Gastroesophageal sphincter (tissue), 4 donors: ENCODE measurements around the gene USP28. TPM values are rescaled to one million over a fixed set of nuclear protein-coding genes. Genes with fewer than 3 reads are reported as not detected.

Experiments used
- ATAC-seq: fragments of 150-250 bp; one replicate; pipeline ENCODE4 v1.9.1; 2016; ENCODE audit warnings: mild to moderate bottlenecking, moderate library complexity
- H3K27ac ChIP-seq, 4 donors: fragments of 200-600 bp; sonication (generic) in 3 of 4; 1 replicate in 3 of 4; 2 replicates in 1 of 4; pipeline ENCODE4 v1.5.1; 2016 to 2019
- H3K27me3 ChIP-seq: fragments of 200-600 bp; sonication (generic); one replicate; pipeline ENCODE4 v1.5.1; 2019
- H3K36me3 ChIP-seq, 2 donors: fragments of 200-600 bp; sonication (generic); one replicate each; pipeline ENCODE4 v1.5.1; 2019; ENCODE audit warnings: control low read depth in 1 of 2
- H3K4me1 ChIP-seq, 3 donors: fragments of 200-600 bp; sonication (generic); 1 replicate in 2 of 3; 2 replicates in 1 of 3; pipeline ENCODE4 v1.5.1; 2016 to 2019; ENCODE audit warnings: control low read depth in 2 of 3
- H3K4me3 ChIP-seq, 2 donors: fragments of 200-600 bp; sonication (generic); one replicate each; pipeline ENCODE4 v1.5.1; 2019; ENCODE audit warnings: mild to moderate bottlenecking in 1 of 2, moderate library complexity in 1 of 2
- H3K9me3 ChIP-seq, 3 donors: fragments of 200-600 bp; sonication (generic); one replicate each; pipeline ENCODE4 v1.5.1; 2017 to 2019; ENCODE audit warnings: control low read depth in 2 of 3
- EP300 ChIP-seq: sonication (generic); formaldehyde crosslinking; IDR thresholded peaks from one replicate; pipeline ENCODE4 v1.6.1; 2017; ENCODE audit warnings: antibody characterized with exemption, mild to moderate bottlenecking
- POLR2A ChIP-seq, 2 donors: fragments of 450-650 bp; IDR thresholded peaks; one replicate each; pipeline ENCODE4 v1.6.1; 2017; ENCODE audit warnings: antibody characterized with exemption in 2 of 2, mild to moderate bottlenecking in 2 of 2, moderate library complexity in 1 of 2
- POLR2AphosphoS5 ChIP-seq: sonication (generic); formaldehyde crosslinking; IDR thresholded peaks from one replicate; pipeline ENCODE4 v1.6.1; 2017; ENCODE audit warnings: antibody characterized with exemption
- WGBS, 2 donors: methylation state at CpG; one replicate each; pipeline ENCODE4 v1.1.5; 2018; ENCODE audit warnings: low coverage in 1 of 2; 5-methylcytosine and 5-hydroxymethylcytosine counted together
- total RNA-seq, 4 donors: library from RNA; depleted of rRNA; stranded (reverse); fragments of >200 nt; gene quantifications; one replicate each; pipeline ENCODE4 v1.1.0, GENCODE V29; 2016
- TF ChIP-seq, protein P1 (sequence below), 4 experiments: fragments of 200-600 bp in 2 of 4; fragments of 450-650 bp in 2 of 4; sonication (generic) in 1 of 4; IDR thresholded peaks; one replicate each; pipeline ENCODE4 v1.5.1; 2017 to 2019; ENCODE audit warnings: antibody characterized with exemption in 4 of 4, mild to moderate bottlenecking in 2 of 4, moderate library complexity in 2 of 4

The USP28 gene
- total RNA-seq, 4 donors from 2014 or later, result 12.5 to 64.8 (median 38.7) TPM

DNA sequence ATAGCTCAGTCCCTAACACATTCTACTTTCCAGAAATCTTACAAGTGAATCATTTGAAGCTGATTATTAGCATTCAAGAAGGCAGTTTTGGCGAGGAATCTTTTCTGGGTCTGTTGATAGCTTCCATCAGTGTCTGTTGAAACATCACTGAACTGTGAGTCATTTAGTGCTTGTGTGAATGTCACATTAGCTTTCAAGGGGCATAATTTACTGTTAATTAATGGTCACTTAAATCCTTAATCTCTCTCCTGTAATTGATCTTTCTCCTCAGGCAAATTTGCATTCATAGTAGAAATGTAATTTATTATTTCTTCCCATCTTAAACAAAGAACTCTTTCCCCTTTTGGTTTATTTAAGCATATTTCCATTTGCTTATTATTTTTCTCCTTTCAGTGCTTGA is 31.8 kb upstream of the USP28 start:
- Histone ChIP-seq H3K27me3 (peaks cover 17% of the 10 kb centered on the region), H3K36me3 (no peaks in the 10 kb centered on the region), H3K9me3 (no peaks in the 10 kb centered on the region), H3K4me1 (no peaks in the 10 kb centered on the region), H3K27ac (no peak overlapping the region), H3K4me3 (no peak overlapping the region)
- TF ChIP-seq EP300, result no peak
- no peak for TF ChIP-seq POLR2A (IDR thresholded peaks at IDR 0.05)
- TF ChIP-seq POLR2AphosphoS5, result no peak
- TF ChIP-seq, protein P1, sequence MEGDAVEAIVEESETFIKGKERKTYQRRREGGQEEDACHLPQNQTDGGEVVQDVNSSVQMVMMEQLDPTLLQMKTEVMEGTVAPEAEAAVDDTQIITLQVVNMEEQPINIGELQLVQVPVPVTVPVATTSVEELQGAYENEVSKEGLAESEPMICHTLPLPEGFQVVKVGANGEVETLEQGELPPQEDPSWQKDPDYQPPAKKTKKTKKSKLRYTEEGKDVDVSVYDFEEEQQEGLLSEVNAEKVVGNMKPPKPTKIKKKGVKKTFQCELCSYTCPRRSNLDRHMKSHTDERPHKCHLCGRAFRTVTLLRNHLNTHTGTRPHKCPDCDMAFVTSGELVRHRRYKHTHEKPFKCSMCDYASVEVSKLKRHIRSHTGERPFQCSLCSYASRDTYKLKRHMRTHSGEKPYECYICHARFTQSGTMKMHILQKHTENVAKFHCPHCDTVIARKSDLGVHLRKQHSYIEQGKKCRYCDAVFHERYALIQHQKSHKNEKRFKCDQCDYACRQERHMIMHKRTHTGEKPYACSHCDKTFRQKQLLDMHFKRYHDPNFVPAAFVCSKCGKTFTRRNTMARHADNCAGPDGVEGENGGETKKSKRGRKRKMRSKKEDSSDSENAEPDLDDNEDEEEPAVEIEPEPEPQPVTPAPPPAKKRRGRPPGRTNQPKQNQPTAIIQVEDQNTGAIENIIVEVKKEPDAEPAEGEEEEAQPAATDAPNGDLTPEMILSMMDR (IDR thresholded peaks at IDR 0.05), result no peak
- no peak for ATAC-seq
- 33 to 44% methylated on average over 1 of the region's 1 CpG for WGBS, 2 donors

DNA sequence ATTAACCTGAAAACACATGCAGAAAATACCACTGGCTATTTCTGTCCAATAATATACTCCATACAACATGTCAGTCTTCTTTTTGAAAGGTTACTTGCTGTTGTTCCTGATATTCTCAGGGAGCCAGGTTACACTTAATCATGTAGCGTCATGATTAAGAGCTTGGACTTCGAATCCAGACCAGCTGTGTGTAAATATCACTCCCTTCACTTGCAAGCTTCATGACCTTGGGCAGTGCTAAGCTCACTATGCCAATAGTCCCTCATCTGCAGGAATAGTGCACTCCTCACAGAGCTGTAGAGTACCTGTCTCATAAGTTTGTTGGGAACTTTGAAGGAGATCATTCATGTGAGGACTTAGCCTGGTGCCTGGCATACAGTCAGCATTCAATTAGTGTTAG is 31.1 kb upstream of the USP28 start:
- no peak overlapping the region for H3K27ac ChIP-seq
- ATAC-seq, result no peak
- H3K36me3 ChIP-seq, result no peaks in the 10 kb centered on the region
- H3K4me1 ChIP-seq, result no peaks in the 10 kb centered on the region
- 64 to 67% methylated on average over 2 of the region's 2 CpGs for WGBS, 2 donors
- no peaks in the 10 kb centered on the region for H3K9me3 ChIP-seq
- no peak for TF ChIP-seq EP300
- no peak for TF ChIP-seq POLR2AphosphoS5
- TF ChIP-seq, protein P1 (IDR thresholded peaks at IDR 0.05), result no peak
- no peak for TF ChIP-seq POLR2A (IDR thresholded peaks at IDR 0.05)
- H3K27me3 ChIP-seq, result peaks cover 17% of the 10 kb centered on the region
- H3K4me3 ChIP-seq, result no peak overlapping the region

DNA sequence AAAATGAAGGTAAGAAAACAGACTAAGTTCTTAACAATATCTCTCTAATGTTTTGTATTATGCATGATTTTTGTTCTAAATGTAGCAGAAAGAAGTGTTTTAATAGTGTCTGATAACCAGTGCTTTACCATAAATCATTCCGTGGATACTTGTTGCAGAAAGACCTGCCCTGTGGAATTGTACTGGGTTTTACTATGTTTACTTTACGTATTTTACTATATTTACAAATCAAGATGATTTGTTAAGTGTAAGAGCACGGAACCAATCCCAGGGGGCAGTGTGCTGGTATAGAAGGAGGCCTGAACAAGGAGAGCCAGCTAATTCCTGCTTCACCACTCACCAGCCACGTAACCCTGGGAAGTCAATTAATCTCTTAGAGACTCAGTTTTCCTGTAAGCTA is 30.7 kb upstream of the USP28 start:
- Histone ChIP-seq H3K36me3 (no peaks in the 10 kb centered on the region), H3K27me3 (peaks cover 12% of the 10 kb centered on the region), H3K4me3 (no peak overlapping the region), H3K9me3 (no peaks in the 10 kb centered on the region), H3K27ac (no peak overlapping the region), H3K4me1 (no peaks in the 10 kb centered on the region)
- no peak for ATAC-seq
- TF ChIP-seq POLR2AphosphoS5, result no peak
- no peak for TF ChIP-seq POLR2A (IDR thresholded peaks at IDR 0.05)
- no peak for TF ChIP-seq EP300
- TF ChIP-seq, protein P1 (IDR thresholded peaks at IDR 0.05), result no peak
- WGBS, 2 donors, result 44 to 45% methylated on average over 4 of the region's 4 CpGs

DNA sequence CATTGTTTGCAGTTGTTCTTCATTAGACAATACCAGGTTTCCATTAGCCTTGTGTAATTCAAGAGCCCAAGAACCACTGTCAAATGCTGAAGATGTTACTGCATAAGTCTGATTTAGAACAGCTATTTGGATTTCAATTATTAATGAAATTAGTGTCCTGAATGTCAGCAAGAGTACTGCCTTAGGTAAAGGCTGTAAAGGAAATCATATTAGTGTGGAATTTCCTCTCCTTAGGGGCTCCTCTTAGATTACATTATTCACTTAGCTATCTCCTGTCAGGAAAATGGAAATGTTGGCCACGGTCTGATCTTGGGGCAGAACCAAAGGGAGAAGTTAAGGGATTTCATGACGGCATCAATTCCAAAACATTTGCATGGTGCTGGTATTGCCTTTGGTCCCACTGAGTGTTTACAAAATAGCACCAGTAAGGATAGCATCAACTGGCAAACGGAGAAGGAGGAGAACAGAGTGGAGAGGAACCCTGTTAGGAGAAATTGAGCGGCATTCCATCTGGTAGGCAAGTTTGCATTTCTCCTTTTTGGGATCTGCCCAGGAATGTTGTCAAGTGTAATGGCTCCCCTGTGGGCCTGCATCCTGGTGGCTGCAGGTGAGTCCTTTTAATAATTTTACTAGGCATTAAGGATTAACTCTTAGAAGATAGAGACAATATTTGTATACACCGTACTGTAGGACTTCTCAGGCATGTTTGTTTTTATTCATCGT is 29.2 kb upstream of the USP28 start, which contains the start of gene HTR3B:
Gene HTR3B (plus strand): TSS at position 418 of the 723 bp plus-strand sequence. CDS start 138 bp downstream, at position 556.
- no peak for ATAC-seq
- no peaks in the 10 kb centered on the region for H3K4me1 ChIP-seq
- WGBS, 2 donors, result 38 to 54% methylated on average over 5 to 6 of the region's 6 CpGs

More for the DNA sequence above, 29.2 kb upstream of the USP28 start, which contains the start of gene HTR3B:
- H3K9me3 ChIP-seq, result no peaks in the 10 kb centered on the region
- no peaks in the 10 kb centered on the region for H3K36me3 ChIP-seq
- peaks cover 11% of the 10 kb centered on the region for H3K27me3 ChIP-seq
- H3K27ac ChIP-seq, result no peak within 1 kb of the TSS
- H3K4me3 ChIP-seq, result no peak within 1 kb of the TSS
- TF ChIP-seq, protein P1 (IDR thresholded peaks at IDR 0.05), result no peak
- TF ChIP-seq POLR2AphosphoS5, result no peak
- no peak for TF ChIP-seq EP300
- no peak for TF ChIP-seq POLR2A (IDR thresholded peaks at IDR 0.05)
